Ovary (tissue), 3 donors: Measurements from ENCODE around the gene RADIL.

Source experiments
- CTCF ChIP-seq, 3 donors: fragments of 450-650 bp in 2 of 3; fragments of 200-600 bp in 1 of 3; IDR thresholded peaks; one replicate each; pipeline versions ENCODE4 v1.5.1 to v1.8.0; 2016 to 2022; ENCODE audit warnings: antibody characterized with exemption in 3 of 3, mild to moderate bottlenecking in 1 of 3
- POLR2A ChIP-seq: fragments of 450-650 bp; IDR thresholded peaks from one replicate; pipeline ENCODE4 v1.6.1; 2017; ENCODE audit warnings: antibody characterized with exemption, mild to moderate bottlenecking, moderate library complexity
- donor health status: DM: no; HTN: no; CAD: no.

GRCh38 chr7:4814433-4814832 lies 69.1 kb downstream of the RADIL start:
- TF ChIP-seq CTCF (IDR thresholded peaks at IDR 0.05), result no peak
- TF ChIP-seq POLR2A, result no peak
